ENCODE results near the gene GTPBP2.
"Not testable (repeated sequence)": the region's sequence is repeated elsewhere in the genome, so short reads cannot be mapped to it uniquely, and the experiment has no call there.

Gene GTPBP2

DNA sequence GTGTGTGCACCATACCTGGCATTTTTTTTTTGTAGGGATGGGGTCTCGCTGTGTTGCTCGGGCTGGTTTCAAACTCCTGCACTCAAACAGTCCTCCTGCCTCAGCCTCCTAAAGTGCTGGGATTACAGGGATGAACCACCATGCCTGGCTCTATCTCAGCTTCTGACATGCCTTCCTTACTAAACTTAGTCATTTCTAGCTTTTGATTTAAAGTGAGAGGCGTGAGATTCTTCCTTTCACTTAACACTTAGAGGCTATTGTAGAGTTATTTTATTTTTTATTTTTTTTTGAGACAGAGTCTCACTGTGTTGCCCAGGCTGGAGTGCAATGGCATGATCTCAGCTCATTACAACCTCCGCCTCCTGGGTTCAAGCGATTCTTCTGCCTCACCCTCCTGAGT, 33.9 kb upstream of the GTPBP2 start:
- not testable (repeated sequence) for DNase-seq (ENCODE audit: extremely low read depth in 1 of 2, low read depth in 1 of 2)

DNA sequence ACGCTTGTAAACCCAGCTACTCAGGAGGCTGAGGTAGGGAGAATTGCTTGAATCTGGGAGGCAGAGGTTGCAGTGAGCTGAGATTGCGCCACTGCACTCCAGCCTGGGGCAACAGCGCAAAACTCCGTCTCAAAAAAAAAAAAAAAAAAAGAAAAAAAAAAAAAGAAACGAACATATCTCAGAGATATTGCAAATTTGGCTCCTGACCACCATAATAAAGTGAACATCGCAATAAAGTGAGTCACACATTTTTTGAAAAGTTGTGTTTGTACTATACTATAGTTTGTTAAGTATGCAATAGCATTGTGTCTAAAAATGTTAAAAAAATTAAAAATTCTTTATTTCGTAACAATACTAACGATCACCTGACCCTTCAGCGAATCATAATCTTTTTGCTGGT, 29.1 kb upstream of the GTPBP2 start:
- no peak for DNase-seq (ENCODE audit: extremely low read depth in 1 of 2, low read depth in 1 of 2)

DNA sequence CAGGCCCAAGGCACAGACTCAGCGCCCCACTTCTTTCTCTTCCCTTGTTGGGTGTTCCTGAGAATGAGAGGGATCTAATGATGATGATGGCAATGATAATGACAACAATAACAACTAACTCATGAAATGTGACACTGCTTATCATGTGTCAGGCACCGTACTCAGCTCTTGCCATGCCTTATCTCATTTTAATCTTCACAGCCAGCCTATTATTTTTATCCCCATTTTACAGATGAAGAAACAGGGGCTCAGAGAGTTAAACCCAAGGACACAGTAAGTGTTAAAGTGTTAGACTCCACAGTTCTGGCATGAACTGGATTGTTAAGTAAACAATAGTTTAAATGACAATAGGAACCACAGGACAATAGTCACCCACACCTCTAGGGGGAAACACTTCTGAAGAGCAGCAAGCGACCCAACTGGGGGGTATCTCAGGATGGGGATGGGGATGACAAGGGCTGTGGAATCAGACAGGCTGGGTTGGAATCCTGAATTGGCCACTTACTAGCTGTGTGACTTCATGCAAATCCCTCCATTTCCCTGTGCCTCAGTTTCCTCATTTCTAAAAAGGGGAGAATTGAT, 28.2 kb upstream of the GTPBP2 start:
- DNase-seq (ENCODE audit: extremely low read depth in 1 of 2, low read depth in 1 of 2), result no peak

DNA sequence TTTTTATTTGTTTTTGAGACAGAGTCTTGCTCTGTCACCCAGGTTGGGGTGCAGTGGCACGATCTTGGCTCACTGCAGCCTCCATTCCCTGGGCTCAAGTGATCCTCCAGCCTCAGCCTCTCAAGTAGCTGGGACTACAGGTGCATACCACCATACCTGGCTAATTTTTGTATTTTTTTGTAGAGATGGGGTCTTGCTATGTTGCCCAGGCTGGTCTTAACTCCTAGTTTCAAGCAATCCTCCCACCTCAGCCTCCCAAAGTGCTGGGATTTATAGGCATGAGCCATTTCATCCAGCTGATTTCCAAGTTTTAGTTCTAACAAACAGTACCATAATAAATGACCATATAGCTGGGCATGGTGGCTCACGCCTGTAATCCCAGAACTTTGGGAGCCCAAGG, 23.8 kb upstream of the GTPBP2 start:
- not testable (repeated sequence) for DNase-seq (ENCODE audit: extremely low read depth in 1 of 2, low read depth in 1 of 2)

DNA sequence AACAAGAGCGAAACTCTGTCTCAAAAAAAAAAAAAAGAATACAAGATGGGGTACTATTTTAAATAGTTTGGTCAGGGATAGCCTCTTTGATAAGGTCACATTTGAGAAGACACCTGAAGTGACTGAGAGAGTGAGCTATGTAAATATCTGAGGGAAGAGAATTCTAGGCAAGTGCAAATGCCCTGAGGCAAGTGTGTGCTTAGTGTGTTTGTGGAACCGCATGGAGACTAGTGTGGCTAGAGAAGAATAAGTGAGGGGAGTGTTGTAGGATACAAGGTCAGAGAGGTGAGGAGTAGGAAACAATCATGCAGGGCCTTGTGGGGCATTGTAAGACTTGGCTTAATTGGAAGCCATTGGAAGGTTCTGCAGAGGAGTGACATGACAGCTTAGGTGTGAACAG, 19.2 kb upstream of the GTPBP2 start:
- DNase-seq (ENCODE audit: extremely low read depth in 1 of 2, low read depth in 1 of 2), result no peak

DNA sequence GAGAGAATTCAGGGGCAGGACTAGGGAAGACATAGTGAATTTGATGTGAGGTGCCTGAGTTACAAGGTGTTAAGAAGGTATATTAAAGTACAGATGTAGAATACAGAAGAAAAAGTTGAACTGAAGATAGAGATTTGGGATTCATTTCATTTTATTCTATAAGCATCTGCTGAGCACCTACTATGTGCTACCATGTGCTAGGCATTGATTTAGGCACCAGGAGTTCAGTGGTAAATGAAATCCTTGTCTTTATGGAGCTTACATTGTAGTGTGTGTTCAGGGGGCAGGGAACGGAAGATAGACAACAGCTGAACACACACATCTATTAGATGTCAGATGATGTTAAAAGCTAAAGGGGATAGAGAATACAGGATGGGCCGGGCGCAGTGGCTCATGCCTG, 18.5 kb upstream of the GTPBP2 start:
- DNase-seq (ENCODE audit: extremely low read depth in 1 of 2, low read depth in 1 of 2), result no peak

DNA sequence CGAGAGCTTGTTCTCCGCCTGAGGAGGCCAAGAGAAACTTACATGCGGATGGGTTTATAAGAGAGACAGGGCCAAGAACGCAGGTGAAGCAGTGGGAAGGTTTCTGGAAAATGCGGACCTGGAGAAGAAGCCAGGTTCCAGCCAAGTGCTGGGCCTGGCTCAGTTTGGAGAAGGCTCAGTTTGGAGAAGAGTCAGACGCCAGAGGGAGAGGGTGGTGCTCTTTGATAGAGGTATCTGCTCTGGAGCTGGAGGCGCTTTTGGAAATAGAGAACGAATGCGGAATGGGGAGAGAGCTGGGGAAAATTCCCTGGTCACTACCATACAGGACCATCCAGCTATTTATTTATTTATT, 16.5 kb upstream of the GTPBP2 start:
- DNase-seq (ENCODE audit: extremely low read depth in 1 of 2, low read depth in 1 of 2), result no peak

DNA sequence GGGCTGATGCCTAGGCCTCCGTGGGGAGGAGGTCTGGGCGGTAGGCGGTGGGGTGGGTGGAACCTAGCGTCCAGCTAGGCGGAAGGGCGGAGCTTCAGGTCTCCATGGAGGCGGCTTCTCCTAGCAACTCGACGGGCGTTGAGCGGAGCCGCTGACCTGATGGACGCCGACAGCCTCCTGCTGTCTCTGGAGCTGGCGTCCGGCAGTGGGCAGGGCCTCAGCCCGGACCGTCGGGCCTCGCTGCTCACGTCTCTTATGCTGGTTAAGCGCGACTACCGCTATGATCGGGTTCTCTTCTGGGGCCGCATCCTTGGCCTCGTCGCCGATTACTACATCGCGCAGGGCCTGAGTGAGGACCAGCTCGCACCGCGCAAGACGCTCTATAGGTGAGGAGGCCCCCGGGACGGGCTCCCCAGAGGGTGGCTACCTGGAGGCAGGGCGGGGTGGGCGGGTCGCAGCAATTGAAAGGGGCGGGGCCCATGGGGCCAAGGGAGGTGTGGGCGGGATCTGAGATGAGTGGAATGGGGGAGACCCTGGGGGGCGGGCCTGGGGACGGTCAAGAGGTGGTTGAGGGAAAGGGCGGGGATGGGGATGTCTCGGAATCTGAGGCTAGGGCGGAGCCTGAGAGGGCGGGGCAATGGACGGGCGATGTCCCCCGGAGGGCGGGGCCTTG, 16.0 kb upstream of the GTPBP2 start, which contains the start of gene RSPH9:
Gene RSPH9 (plus strand): TSS at position 97 of the 673 bp plus-strand sequence. CDS start 63 bp downstream, at position 160.
- DNase-seq (ENCODE audit: extremely low read depth in 1 of 2, low read depth in 1 of 2), result peak; percentile 33 to 48

DNA sequence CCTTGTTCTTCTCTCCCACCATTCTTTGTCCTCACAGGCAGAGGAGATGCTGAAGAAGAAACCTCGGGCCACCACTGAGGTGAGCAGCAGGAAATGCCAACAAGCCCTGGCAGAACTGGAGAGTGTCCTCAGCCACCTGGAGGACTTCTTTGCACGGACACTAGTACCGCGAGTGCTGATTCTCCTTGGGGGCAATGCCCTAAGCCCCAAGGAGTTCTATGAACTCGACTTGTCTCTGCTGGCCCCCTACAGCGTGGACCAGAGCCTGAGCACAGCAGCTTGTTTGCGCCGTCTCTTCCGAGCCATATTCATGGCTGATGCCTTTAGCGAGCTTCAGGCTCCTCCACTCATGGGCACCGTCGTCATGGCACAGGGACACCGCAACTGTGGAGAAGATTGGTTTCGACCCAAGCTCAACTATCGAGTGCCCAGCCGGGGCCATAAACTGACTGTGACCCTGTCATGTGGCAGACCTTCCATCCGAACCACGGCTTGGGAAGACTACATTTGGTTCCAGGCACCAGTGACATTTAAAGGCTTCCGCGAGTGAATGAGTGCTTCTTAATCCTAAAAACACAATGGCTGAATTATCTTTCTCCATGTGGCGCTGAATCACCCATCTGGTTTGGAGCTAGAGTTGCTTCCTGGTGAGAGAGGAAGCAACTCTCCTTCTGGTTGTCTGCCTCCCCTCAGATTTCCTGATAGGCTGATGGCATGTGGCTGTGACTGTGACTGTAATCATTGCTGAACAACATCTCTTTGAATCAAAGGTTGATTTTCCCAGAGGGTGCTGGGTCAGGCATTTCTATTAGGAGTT, 11.1 kb upstream of the GTPBP2 start:
- DNase-seq (ENCODE audit: extremely low read depth in 1 of 2, low read depth in 1 of 2), result no peak

DNA sequence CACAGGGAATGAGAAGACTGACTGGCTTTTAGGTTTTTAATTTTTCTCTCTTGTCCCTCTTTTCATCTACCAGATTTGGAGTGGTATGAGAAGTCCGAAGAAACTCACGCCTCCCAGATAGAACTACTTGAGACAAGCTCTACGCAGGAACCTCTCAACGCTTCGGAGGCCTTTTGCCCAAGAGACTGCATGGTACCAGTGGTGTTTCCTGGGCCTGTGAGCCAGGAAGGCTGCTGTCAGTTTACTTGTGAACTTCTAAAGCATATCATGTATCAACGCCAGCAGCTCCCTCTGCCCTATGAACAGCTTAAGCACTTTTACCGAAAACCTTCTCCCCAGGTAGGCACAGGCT, 7.2 kb upstream of the GTPBP2 start:
- no peak for DNase-seq (ENCODE audit: extremely low read depth in 1 of 2, low read depth in 1 of 2)

DNA sequence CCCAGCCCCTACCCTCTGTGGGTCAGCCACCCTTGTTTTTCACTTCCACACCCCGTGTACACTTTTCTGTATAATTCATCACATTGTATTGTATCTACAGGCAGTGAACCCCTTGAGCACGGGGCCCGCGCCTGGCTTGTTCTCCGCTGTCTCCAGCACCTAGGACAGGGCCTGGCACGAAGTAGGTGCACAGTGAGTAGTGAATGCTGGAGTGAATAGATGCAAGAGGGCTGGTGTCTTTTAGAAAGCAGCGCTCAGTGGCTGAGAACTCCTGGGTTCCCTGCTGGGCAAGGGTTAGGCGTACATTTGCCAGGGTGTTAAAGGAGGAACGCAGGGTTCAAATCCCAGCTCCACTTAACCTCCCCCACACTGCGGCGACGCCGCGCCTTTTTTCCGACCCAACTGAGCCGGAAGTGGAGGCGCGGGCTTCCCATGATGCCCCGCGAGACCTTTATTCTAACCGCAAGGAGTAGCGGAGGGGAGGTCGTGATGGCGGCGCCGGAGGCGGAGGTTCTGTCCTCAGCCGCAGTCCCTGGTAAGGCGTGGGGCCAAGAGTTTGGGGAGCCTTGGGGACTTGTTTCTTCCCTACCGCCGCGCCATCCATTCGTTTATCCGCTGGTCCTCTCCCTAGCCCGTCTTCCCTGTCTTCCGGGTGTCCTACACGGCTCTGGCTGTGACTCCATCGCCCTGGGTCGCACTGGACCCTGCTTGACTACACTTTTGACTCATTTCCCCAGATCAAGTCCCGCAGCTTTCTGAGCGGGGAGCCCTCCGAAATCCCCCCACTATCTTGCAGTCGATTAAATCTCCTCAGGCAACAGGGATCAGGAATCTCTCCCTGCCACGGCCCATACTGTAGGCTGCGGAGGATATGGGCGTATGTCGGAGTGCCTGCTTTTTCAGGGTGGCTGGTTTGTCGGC, 6.6 kb upstream of the GTPBP2 start, which contains the start of gene MAD2L1BP:
Gene MAD2L1BP (plus strand): TSS at position 454 of the 921 bp plus-strand sequence. CDS start 36 bp downstream, at position 490.
- peak; percentile 74 to 78 for DNase-seq (ENCODE audit: extremely low read depth in 1 of 2, low read depth in 1 of 2)

DNA sequence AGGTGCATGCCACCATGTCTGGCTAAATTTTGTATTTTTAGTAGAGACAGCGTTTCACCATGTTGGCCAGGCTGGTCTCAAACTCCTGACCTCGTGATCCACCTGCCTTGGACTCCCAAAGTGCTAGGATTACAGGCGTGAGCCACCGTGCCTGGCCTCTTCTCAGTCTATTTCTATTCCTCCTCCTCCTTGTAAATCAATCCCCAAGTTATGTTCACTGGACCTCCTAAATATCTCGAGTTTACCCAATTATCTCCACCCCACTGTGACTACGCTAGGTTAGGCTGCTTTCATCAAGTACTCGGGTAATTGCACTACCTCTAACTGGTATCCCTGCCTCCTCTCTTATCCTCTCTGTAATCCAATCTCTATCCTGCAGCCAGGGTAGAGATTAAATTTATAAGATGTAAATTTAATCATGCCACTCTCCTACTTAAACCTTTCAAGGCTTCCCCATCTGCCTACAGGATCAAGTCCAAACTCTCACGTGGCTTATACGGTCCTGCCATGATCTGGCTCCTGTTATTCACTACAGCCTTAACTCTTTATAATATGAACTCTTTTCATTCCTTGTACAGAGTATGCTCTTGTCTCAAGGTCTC, 5.7 kb upstream of the GTPBP2 start:
- no peak for DNase-seq (ENCODE audit: extremely low read depth in 1 of 2, low read depth in 1 of 2)

DNA sequence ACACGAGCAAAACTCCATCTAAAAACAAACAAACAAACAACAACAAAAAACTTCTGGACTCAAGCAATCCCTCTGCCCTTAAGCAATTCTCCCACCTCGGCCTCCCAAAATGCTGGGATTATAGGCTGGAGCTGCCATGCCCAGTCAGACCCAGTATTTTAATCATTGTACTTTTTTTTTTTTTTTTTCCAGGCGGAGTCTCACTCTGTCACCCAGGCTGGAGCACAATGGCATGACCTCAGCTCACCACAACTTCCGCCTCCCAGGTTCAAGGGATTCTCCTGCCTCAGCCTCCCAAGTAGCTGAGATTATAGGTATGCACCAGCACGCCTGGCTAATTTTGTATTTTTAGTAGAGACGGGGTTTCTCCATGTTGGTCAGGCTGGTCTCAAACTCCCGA, 3.9 kb upstream of the GTPBP2 start:
- DNase-seq (ENCODE audit: extremely low read depth in 1 of 2, low read depth in 1 of 2), result not testable (repeated sequence)

DNA sequence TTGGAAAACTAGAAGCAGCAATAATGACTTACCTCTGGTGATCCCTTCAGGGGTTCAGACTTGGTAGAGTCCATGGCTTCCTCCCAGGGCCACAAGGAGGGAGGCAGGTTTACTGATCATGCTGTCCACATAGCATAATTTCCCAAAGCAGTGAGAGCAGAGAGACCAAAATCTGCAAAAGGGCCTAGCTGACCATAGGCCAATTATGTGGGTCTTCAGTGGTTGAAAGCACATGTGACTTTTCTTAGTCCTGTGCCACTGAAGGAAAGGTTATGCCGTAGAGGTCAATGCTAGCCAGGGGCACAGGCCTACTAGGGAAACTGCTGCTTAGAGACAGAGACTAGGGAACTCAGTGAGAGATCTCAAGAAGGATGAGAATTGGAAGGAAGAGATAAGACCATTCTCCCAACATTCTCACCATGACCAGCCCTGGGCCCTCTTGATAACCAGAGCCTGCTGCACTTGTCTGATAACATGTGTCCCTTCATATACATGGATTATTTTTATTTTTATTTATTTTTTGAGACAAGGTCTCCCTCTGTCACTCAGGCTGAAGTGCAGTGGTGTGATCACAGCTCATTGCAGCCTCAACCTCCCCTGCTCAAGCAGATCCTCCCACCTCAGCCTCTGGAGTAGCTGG, 2.0 kb upstream of the GTPBP2 start:
- DNase-seq (ENCODE audit: extremely low read depth in 1 of 2, low read depth in 1 of 2), result no peak

DNA sequence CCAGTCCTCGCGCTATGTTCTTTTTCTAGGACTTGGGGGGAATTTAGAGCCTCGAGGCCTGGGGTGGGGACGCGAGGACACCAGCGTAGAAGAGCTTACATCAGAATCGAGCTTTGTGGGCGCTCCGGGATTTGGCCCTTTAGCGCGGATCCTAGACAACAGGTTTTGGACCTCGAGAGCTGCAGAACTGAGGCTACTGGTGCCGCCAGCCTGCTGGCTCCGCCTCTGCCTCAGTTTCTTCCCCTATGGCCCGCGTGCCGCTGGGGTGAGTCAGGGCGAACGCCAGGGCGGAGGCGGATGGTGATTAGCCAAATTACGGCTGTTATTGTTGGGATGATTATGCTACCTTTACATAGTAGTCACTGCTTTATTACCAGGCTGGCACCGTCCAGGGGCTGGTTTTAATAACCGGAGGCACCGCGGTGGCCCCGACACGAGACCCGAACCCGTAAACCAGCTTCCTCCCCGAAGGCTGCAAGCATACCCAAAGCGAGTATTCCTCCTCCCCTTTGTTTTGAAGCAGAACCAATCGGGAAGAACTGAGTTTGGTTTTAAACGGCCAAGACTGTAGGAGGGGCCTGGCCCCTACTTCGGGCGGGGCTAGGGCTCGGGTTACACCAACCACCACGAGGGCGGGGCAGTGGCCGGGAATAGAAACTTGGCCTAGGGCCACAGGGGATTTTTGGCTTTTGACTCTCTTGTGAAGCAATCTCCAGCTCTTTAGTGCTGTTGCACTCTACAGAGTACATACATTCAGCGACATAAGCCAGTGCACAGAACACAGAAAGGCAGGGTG, 639 bp upstream of the GTPBP2 start:
- DNase-seq (ENCODE audit: extremely low read depth in 1 of 2, low read depth in 1 of 2), result peak; percentile 79 to 90

DNA sequence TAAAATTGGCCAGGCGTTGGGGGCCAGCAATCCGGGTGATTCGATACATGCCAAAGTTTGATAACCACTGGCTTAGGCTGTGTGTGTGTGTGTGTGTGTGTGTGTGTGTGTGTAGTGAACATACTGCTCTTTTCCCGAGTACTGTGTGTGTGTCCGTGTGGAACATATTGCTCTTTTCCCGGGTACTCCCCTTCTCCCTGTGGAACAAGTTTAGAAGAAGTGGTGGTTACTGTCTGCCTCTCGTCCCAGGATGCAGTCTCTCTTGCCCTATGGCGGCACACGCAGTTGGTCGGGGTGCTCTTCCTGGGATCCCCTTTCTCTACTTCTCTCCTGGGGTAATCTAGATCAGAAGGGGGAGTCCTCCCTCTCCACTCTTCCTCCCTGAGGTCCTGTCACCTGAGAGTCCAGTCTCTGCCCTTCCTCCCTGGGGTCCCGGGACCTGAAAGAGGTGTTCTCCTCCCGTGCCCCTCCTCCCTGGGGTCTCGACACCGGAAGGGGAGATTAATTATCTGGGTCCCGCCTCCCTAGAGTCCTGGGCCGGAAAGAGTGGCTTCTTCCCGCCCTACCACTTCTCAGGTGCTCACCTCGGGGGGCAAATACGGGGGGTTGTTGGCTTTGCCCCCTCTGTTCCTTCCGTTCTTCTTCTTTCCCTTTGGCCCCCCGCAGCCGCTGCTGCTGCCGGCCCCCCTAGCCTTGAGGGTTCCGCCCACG, 516 bp downstream of the GTPBP2 start:
- peak; percentile 24 to 40 for DNase-seq (ENCODE audit: extremely low read depth in 1 of 2, low read depth in 1 of 2)

DNA sequence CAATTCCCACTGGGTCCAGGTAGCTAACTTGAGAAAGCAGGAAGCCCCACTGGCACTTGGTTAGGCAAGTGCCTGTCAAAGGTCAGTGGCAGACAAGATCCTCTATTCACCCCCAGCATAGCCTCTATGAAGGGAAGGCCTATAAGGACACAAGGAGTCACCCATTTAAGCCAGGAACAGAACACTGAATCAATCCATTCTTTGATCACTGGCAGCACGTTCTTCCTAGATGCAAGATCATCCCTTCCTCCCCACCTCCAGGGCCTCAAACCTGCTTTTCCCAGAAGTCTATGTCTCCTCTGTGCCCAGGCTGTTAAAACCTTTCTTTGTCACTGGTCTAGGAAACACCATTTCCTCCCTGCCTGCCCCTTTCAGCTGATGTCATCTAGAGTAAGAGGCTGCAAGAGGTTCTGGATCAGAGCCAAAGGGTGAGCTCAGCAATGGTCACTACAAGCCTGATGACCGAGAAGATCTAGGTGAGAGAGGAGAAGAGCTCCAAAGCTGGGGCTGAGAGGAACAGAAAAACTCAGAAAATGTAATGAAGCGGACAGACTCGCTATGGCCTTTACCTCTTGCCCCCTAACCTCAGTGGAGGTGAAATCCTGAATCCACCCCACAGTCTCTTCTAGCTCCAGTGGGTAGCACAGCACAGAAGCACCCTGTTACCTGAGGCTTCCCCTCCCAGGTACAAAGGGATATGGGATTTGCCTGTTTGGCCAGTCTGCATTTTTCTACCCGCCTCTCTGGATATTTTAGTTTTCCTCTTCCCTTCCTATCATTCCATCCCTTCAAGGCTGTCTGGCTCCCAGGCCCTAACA, 1.8 kb downstream of the GTPBP2 start:
- DNase-seq (ENCODE audit: extremely low read depth in 1 of 2, low read depth in 1 of 2), result no peak
